GM19395 (cell line): ENCODE data around the gene WNK1.

Source experiments
- ATAC-seq: cut with Tn5 transposase; IDR thresholded peaks from one replicate; pipeline ENCODE4 v1.9.1; 2021; ENCODE audit warnings: mild to moderate bottlenecking, moderate library complexity; ENCODE audit not compliant: unreplicated experiment

WNK1 gene

DNA sequence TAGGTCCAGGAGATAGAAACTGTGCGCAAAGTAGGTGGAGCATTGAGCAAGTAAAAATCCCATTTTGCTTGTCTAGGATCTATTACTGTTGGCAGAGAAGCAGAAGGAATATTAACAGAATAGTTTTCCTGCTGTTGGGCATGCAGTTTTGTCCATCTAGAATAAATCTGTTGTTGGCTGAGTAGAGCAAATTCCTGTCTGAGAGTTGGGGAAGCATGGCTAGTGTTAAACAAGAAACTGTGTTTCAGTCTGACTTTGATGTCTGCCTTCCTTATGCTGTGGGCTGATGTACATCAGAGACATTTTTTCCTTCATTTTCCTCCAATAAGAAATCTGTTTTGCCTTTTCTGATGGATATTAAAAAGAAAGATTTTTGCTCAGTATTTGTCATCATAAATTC is 99.0 kb downstream of the WNK1 start:
- no peak for ATAC-seq

DNA sequence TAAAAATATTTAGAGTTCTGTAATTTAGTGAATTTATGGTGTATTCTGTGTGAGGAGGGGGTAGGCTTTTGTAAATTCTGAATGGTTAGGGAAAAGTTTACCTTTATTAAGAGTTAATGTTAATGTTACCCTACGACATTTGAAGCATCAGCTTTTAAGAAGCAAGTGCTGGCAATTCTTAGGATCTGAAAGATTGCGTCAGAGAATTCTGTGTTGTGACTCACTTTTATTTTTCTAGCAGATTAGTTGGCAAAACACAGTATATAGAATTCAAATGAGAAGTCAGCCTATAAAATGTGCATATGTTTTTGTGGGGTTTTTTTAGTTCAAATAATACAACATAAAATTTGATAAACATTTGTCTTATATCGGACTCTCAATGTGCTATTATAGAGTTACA is 99.5 kb downstream of the WNK1 start:
- ATAC-seq = no peak

DNA sequence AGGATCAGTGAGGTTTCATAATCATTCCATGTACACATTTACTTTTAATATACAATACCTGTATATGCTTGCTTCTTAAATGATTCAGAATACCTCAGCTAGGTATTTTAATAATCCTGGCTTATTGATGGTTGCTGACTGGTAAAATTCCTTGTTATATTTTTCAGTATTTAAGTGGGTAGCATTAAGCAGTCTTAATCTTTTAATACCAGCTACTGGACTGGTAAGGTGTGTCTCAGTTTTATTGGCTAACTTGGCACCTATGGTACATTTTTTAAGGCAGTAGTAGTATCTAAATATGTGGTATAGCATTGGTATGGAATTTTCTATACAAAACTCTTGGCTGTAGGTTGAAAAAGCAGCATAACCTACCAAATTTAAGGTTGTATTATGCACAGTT is 100.5 kb downstream of the WNK1 start:
- no peak for ATAC-seq

DNA sequence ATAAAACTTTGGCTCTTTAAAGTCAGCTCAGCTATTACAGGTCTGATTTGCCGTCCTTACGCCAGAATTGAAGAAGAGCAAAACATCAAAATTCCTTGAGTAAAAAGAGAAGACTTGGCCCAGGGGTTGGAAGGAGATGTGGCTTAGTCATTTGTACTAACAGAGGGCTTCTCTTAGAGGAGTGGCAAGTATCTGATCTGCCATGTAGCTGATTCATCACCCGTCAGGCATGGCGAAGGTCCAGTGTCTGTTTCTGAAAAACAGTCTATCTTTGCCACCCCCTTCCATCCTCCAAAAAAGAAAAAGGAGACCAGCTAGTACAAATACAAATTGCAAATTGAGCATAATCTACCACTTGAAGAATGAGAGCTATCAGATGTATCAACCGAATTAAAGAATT is 105.2 kb downstream of the WNK1 start:
- no peak for ATAC-seq

DNA sequence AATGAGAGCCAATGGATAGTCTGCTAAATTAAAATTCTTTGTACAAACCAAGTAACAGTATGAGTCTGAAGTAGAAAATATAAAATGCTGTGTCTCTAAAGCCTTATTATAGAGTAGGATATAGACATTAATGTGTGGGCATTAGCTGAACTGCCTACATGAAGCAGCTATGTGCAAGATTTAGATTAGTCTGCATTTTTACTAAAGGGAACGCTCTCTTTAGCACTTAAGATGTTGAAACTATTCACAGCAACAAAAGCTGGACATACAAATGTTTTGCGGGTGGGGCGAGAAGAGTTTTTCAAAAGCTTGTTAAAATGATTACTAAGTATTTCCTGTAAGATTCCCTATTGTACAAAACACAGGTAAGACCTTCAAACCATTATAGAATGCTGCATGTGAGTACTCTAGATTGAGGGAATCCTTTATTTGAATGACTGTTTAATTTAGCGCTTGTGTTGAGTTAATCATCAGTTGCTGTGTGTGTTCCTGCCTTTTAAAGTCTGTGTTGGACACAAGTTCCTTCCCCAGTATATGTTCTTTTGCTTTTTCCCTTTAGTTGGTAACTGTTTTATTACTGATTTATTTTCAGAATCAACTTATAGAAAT is 110.0 kb downstream of the WNK1 start:
- ATAC-seq = no peak

DNA sequence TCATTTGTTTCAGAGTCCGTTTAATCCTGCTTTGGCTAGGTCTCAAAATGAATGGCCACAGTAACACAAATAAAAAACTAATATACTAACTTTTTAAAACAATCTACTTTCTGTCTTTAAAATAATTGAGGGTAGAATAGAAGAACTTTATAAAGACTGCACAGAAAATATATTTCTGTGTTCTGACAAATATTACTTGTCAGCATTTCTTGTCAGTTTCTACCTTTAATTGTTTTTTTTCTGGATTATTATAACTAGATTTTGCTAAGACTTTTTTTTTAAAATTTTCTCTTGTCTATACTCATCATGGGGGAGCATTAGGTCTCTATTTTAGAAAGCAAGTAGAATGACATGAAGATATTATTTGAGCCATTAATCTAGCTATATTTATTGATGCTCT is 110.9 kb downstream of the WNK1 start:
- ATAC-seq = no peak

DNA sequence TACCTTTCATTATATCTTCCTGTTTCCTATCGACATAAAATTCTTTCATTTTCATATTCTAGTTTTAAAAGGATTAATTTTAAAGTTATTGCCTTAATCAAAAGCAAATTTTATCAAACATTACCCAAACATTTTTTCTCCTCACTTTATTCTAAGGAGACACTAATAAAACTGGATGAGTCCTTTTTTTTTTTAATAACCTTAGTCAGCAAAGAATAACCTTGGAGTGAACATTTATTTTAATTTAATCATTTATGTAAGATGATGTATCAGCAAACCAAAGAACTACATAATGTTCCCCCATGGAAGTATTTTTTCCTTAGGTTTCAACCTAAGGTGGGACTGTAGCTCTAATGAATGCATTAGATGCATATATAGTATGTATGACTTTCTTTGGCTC is 113.2 kb downstream of the WNK1 start:
- no peak for ATAC-seq

DNA sequence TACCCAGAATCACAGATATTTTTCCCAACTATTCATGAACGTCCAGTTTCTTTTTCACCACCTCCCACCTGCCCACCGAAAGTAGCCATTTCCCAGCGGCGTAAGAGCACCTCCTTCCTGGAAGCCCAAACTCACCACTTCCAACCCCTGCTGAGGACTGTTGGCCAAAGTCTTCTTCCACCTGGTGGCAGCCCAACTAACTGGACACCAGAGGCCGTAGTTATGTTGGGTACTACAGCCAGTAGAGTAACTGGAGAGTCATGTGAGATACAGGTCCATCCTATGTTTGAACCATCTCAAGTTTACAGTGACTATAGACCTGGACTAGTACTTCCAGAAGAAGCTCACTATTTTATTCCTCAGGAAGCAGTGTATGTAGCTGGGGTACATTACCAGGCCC is 115.5 kb downstream of the WNK1 start:
- ATAC-seq = no peak

DNA sequence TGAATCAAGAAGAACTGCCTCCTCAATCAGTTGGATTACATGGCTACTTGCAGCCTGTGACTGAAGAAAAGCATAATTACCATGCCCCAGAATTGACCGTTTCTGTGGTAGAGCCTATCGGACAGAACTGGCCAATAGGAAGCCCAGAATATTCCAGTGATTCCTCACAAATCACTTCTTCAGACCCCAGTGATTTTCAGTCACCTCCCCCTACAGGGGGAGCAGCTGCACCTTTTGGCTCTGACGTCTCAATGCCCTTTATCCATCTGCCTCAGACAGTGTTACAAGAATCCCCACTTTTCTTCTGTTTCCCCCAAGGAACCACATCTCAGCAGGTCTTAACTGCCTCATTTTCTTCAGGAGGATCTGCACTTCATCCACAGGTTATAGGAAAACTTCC is 116.3 kb downstream of the WNK1 start:
- ATAC-seq = no peak

DNA sequence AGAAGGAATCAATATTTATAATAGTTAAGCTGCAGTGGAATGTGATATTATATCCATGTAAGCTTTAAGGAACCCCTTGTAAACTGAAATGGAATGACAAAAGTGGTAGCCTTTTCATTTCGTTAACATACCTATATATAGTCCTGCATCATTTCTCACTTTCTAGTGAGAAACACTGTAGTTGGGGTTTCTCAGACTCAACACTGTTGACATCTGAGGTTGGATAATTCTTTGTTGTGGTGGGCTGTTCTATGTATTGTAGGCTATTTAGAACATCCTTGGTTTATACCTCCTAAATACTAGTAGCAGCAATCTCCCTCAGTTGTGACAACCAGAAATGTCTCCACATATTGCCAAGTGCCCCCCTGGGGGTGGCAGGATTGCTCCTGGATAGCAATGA is 118.0 kb downstream of the WNK1 start:
- no peak for ATAC-seq

DNA sequence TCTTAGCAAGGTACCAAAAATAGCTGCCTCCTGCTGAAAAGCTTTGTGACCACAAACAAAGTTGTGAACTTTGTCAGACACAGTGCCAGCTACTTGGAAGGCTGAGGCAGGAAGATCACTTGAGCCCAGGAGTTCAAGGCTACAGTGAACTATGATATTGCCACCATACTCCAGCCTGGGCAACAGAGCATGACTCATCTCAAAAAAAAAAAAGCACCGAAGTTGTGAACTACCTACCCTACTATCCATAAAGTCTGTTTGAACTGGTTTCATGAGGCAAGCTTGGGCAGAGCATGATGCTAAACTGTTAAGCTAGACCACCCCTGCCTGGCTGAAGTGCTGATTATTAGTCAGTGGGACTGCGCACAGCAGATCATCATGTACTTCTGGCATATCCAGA is 121.6 kb downstream of the WNK1 start:
- ATAC-seq = no peak

DNA sequence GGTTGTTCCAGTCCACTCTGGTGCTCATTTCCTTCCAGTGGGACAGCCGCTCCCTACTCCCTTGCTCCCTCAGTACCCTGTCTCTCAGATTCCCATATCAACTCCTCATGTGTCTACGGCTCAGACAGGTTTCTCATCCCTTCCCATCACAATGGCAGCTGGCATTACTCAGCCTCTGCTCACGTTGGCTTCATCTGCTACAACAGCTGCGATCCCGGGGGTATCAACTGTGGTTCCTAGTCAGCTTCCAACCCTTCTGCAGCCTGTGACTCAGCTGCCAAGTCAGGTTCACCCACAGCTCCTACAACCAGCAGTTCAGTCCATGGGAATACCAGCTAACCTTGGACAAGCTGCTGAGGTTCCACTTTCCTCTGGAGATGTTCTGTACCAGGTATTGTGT is 127.3 kb downstream of the WNK1 start:
- ATAC-seq = no peak

DNA sequence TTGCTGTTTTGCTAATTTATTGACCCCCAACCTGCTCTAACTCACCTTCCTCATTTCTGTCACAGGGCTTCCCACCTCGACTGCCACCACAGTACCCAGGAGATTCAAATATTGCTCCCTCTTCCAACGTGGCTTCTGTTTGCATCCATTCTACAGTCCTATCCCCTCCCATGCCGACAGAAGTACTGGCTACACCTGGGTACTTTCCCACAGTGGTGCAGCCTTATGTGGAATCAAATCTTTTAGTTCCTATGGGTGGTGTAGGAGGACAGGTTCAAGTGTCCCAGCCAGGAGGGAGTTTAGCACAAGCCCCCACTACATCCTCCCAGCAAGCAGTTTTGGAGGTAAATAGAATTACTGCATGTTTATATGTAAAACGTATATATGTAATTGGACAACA is 128.3 kb downstream of the WNK1 start:
- no peak for ATAC-seq

DNA sequence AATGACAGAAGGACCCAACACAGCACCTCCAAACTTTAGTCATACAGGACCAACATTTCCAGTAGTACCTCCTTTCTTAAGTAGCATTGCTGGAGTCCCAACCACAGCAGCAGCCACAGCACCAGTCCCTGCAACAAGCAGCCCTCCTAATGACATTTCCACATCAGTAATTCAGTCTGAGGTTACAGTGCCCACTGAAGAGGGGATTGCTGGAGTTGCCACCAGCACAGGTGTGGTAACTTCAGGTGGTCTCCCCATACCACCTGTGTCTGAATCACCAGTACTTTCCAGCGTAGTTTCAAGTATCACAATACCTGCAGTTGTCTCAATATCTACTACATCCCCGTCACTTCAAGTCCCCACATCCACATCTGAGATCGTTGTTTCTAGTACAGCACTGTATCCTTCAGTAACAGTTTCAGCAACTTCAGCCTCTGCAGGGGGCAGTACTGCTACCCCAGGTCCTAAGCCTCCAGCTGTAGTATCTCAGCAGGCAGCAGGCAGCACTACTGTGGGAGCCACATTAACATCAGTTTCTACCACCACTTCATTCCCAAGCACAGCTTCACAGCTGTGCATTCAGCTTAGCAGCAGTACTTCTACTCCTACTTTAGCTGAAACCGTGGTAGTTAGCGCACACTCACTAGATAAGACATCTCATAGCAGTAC is 132.5 kb downstream of the WNK1 start:
- ATAC-seq = no peak

DNA sequence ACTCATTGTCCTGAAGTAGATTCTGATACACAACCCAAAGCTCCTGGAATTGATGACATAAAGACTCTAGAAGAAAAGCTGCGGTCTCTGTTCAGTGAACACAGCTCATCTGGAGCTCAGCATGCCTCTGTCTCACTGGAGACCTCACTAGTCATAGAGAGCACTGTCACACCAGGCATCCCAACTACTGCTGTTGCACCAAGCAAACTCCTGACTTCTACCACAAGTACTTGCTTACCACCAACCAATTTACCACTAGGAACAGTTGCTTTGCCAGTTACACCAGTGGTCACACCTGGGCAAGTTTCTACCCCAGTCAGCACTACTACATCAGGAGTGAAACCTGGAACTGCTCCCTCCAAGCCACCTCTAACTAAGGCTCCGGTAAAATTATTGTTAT is 133.3 kb downstream of the WNK1 start:
- ATAC-seq = no peak

DNA sequence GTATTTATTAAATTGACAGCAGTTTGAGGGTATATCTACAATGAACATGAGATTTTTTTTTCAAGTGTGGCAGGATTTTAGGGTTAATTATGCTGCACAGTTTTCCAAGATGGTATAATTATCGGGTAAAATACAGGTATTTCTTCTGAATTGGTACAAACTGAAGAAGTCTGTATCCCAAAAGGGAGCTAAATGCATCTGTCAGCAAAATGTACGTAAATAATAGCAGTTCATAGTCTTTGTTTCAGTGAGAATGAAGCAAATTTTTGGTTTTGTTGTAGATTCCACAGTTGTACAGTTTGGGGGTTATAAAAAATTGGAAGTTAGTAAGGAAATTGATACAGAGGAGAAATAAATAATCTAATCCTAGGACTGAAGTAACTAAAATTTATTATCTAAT is 133.8 kb downstream of the WNK1 start:
- no peak for ATAC-seq

DNA sequence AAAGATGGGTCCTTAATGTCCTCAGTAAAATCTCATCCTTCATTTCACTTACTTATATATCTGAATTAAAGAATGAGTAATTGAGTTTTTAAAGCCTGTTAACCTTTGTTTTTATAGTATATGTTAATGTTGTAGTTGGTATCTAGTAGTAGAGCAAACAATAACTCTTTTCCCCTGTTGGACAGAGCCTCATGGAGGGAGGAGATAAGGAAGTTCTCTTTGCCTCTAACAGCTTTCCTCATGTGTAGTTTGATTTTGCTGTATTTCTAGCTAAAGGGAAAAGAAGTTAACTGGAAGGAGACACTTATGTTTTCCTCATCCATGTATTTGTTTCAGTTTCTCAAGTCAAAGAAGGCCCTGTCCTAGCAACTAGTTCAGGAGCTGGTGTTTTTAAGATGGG is 141.8 kb downstream of the WNK1 start:
- ATAC-seq = no peak

DNA sequence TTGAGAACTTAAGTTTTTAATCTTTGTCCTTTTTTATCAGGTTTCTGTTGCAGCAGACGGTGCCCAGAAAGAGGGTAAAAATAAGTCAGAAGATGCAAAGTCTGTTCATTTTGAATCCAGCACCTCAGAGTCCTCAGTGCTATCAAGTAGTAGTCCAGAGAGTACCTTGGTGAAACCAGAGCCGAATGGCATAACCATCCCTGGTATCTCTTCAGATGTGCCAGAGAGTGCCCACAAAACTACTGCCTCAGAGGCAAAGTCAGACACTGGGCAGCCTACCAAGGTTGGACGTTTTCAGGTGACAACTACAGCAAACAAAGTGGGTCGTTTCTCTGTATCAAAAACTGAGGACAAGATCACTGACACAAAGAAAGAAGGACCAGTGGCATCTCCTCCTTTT is 143.7 kb downstream of the WNK1 start:
- no peak for ATAC-seq

DNA sequence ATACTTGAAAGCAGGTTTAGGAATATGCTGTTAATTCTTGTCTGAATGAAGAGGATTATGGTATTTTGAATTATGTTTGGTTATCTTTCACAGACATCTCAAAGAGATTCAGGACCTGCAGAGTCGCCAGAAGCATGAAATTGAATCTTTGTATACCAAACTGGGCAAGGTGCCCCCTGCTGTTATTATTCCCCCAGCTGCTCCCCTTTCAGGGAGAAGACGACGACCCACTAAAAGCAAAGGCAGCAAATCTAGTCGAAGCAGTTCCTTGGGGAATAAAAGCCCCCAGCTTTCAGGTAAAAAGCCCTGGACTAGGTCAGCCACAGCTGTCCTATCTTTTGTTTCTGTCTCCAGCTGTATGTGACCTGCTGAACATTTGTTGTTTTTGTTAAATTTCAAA is 145.0 kb downstream of the WNK1 start:
- no peak for ATAC-seq

DNA sequence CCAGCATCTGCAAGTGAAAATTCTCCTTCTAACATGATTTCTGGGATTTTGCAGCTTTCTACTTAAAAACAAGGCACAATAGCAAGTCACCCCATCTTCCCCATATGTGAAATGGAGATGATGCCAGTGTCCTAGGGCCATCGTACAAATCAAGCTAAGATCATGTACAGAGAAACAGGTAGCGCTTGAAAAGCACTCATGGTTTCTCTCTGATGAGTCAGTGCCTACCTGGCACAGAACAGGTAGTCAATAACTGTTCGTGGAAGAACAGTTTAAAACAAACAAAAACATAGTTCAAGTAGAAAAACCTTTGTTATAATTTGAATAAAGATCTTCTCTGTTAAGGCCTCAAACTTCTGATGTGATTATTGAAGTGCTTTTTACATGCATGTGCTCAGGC is 150.2 kb downstream of the WNK1 start:
- no peak for ATAC-seq

DNA sequence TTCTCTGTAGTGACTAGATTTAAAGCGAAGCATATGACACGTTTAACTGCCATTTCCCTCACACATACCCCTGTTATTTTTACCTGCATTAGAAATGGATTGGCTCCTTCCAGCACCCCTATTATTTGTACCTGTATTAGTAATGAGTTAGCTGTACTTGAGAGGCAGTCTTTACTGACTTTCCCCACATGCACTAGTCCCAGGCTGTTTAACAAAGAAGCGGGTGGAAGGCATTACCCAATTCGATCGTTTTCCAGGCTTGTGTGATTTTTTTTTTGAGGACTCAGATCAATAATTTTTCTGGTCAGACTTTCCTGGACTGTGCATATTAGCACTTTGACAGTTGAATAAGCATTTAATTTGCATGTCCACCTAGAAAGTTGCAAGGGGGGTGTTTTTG is 150.7 kb downstream of the WNK1 start:
- ATAC-seq = no peak

DNA sequence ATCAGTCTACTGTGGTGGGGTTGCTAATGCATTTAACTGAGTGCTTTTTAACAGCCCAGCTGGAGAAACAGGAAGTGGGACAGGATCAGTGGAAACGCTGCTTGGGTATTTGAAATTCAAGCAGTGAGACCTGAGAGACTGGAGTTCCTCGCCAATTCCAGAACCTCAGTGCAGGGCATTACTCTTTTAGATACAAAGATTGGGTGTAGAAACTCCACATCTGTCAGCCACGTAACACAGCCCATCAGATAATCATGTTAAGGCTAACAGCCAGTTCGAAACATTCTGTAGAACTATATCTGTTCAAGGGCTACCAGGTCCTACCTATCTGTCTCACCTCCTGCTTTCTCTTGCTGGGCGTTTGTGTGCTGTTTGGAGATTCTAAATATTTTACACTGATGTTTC is 151.6 kb downstream of the WNK1 start:
- ATAC-seq = no peak
